Astrocyte (in vitro differentiated cells and primary cell): ENCODE results near the gene CSNK2A1. TPM values are rescaled to one million over a fixed set of nuclear protein-coding genes. Genes with fewer than 3 reads are reported as not detected.
"Not testable (repeated sequence)": the region's sequence is repeated elsewhere in the genome, so short reads cannot be mapped to it uniquely, and the experiment has no call there.

Source experiments
- DNase-seq: peaks from one replicate; pipeline ENCODE4 v3.0.0-alpha.2; 2010; ENCODE audit warnings: low read depth
- FAIRE-seq: peaks from 2 replicates; lab custom pipeline; 2011; peaks lifted over from hg19 to GRCh38; lab: Jason Lieb, UNC
- H2AFZ ChIP-seq: 2 replicates; pipeline ENCODE4 v1.6.0; 2012; ENCODE audit warnings: low read depth, low read length, inconsistent platforms
- H3K27ac ChIP-seq: 2 replicates; pipeline ENCODE4 v1.5.1; 2011; ENCODE audit warnings: low read depth, low read length, inconsistent platforms
- H3K27me3 ChIP-seq: 2 replicates; pipeline ENCODE4 v1.6.0; 2011; ENCODE audit warnings: low read length, inconsistent platforms; ENCODE audit not compliant: insufficient read depth
- H3K36me3 ChIP-seq: 2 replicates; pipeline ENCODE4 v1.5.1; 2011; ENCODE audit warnings: low read length, inconsistent platforms; ENCODE audit not compliant: insufficient read depth
- H3K4me1 ChIP-seq: 2 replicates; pipeline ENCODE4 v1.5.1; 2011; ENCODE audit warnings: low read length, inconsistent platforms; ENCODE audit not compliant: insufficient read depth
- H3K4me2 ChIP-seq: 2 replicates; pipeline ENCODE4 v1.6.0; 2012; ENCODE audit warnings: low read length, inconsistent platforms
- H3K4me3 ChIP-seq: 2 replicates; pipeline ENCODE4 v1.5.1; 2011; ENCODE audit warnings: low read depth, mild to moderate bottlenecking, low read length, inconsistent platforms; ENCODE audit not compliant: insufficient read depth
- H3K79me2 ChIP-seq: 2 replicates; pipeline ENCODE4 v1.6.0; 2012; ENCODE audit warnings: mild to moderate bottlenecking, low read length, inconsistent platforms; ENCODE audit not compliant: insufficient read depth
- H3K9ac ChIP-seq: 2 replicates; pipeline ENCODE4 v1.6.0; 2012; ENCODE audit warnings: mild to moderate bottlenecking, low read length, inconsistent platforms
- H3K9me3 ChIP-seq: 2 replicates; pipeline ENCODE4 v1.5.1; 2012; ENCODE audit warnings: low read depth, mild to moderate bottlenecking, low read length, inconsistent platforms; ENCODE audit not compliant: insufficient read depth
- H4K20me1 ChIP-seq: 2 replicates; pipeline ENCODE4 v1.6.0; 2012; ENCODE audit warnings: low read length, inconsistent platforms; ENCODE audit not compliant: insufficient read depth
- H3K27ac Mint-ChIP-seq: one replicate; pipeline ENCODE4 v1.8.0; 2021; ENCODE audit warnings: mild to moderate bottlenecking, mixed read lengths; ENCODE audit not compliant: unreplicated experiment
- H3K27me3 Mint-ChIP-seq: one replicate; pipeline ENCODE4 v1.8.0; 2021; ENCODE audit warnings: low read depth, mixed read lengths; ENCODE audit not compliant: unreplicated experiment
- H3K36me3 Mint-ChIP-seq: one replicate; pipeline ENCODE4 v1.8.0; 2021; ENCODE audit warnings: low read depth, mixed read lengths; ENCODE audit not compliant: unreplicated experiment
- H3K4me1 Mint-ChIP-seq: one replicate; pipeline ENCODE4 v1.8.0; 2021; ENCODE audit warnings: low read depth, mixed read lengths; ENCODE audit not compliant: unreplicated experiment
- H3K4me3 Mint-ChIP-seq: one replicate; pipeline ENCODE4 v1.8.0; 2021; ENCODE audit warnings: mild to moderate bottlenecking, moderate library complexity, mixed read lengths; ENCODE audit not compliant: unreplicated experiment
- H3K9me3 Mint-ChIP-seq: one replicate; pipeline ENCODE4 v1.8.0; 2021; ENCODE audit warnings: mild to moderate bottlenecking, mixed read lengths; ENCODE audit not compliant: unreplicated experiment
- CTCF ChIP-seq: IDR thresholded peaks from 2 replicates; pipeline ENCODE4 v1.5.1; 2011; ENCODE audit warnings: low read depth, mild to moderate bottlenecking, inconsistent platforms, low read length, moderate library complexity; ENCODE audit not compliant: insufficient read depth
- EZH2 ChIP-seq: IDR thresholded peaks from 2 replicates; pipeline ENCODE4 v1.6.1; 2012; ENCODE audit warnings: mild to moderate bottlenecking, low read length, inconsistent platforms; ENCODE audit not compliant: insufficient read depth
- total RNA-seq: library from RNA; stranded (reverse); gene quantifications from 2 replicates; pipeline ENCODE4 v1.2.1, GENCODE V29; 2021

Gene CSNK2A1
- total RNA-seq, 1 donor from 2014 or later: 226 TPM

- H3K36me3 ChIP-seq: no peaks in the 10 kb centered on the region
- no peak overlapping the region for H3K27ac ChIP-seq
- Mint-ChIP-seq H3K27me3 (peaks cover 9% of the 10 kb centered on the region), H3K4me3 (no peak overlapping the region), H3K36me3 (no peaks in the 10 kb centered on the region), H3K9me3 (no peaks in the 10 kb centered on the region), H3K4me1 (no peaks in the 10 kb centered on the region), H3K27ac (no peak overlapping the region)
- H4K20me1 ChIP-seq: no peaks in the 10 kb centered on the region
- no peaks in the 10 kb centered on the region for H3K79me2 ChIP-seq
- no peak overlapping the region for H3K4me3 ChIP-seq
- FAIRE-seq (no peak), DNase-seq (no peak)
- H3K9me3 ChIP-seq: no peaks in the 10 kb centered on the region
- no peak overlapping the region for H3K4me2 ChIP-seq
- no peak overlapping the region for H2AFZ ChIP-seq
- H3K27me3 ChIP-seq: peaks cover 3% of the 10 kb centered on the region
- H3K9ac ChIP-seq: no peak overlapping the region
- no peaks in the 10 kb centered on the region for H3K4me1 ChIP-seq
- TF ChIP-seq CTCF (no peak), EZH2 (no peak)
Observed at GRCh38 chr20:584971-585301, 41.3 kb upstream of the CSNK2A1 start.

- no peaks in the 10 kb centered on the region for H3K79me2 ChIP-seq
- no peak overlapping the region for H3K4me3 ChIP-seq
- no peak for TF ChIP-seq CTCF
- no peak for TF ChIP-seq EZH2
- peaks cover 3% of the 10 kb centered on the region for H3K27me3 ChIP-seq
- H3K9me3 ChIP-seq: no peaks in the 10 kb centered on the region
- no peak overlapping the region for H3K4me2 ChIP-seq
- Mint-ChIP-seq H3K27me3 (peaks cover 8% of the 10 kb centered on the region), H3K36me3 (no peaks in the 10 kb centered on the region), H3K27ac (no peak overlapping the region), H3K4me3 (no peak overlapping the region), H3K9me3 (no peaks in the 10 kb centered on the region), H3K4me1 (no peaks in the 10 kb centered on the region)
- no peak overlapping the region for H2AFZ ChIP-seq
- DNase-seq (no peak), FAIRE-seq (no peak)
- no peak overlapping the region for H3K9ac ChIP-seq
- H3K27ac ChIP-seq: no peak overlapping the region
- no peaks in the 10 kb centered on the region for H4K20me1 ChIP-seq
- no peaks in the 10 kb centered on the region for H3K36me3 ChIP-seq
- H3K4me1 ChIP-seq: no peaks in the 10 kb centered on the region
Observed at GRCh38 chr20:584161-584970, 40.8 kb upstream of the CSNK2A1 start.

GRCh38 chr20:582204-582603 lies 38.6 kb upstream of the CSNK2A1 start:
- Mint-ChIP-seq H3K4me1 (no peaks in the 10 kb centered on the region), H3K27ac (peak overlapping the region; percentile 16), H3K27me3 (peaks cover 6% of the 10 kb centered on the region), H3K9me3 (no peaks in the 10 kb centered on the region), H3K36me3 (no peaks in the 10 kb centered on the region), H3K4me3 (no peak overlapping the region)
- H3K36me3 ChIP-seq: no peaks in the 10 kb centered on the region
- H3K4me3 ChIP-seq: no peak overlapping the region
- H3K4me1 ChIP-seq: no peaks in the 10 kb centered on the region
- H2AFZ ChIP-seq: no peak overlapping the region
- DNase-seq (no peak), FAIRE-seq (no peak)
- no peak overlapping the region for H3K9ac ChIP-seq
- no peak overlapping the region for H3K27ac ChIP-seq
- no peaks in the 10 kb centered on the region for H3K79me2 ChIP-seq
- peaks cover 6% of the 10 kb centered on the region for H3K27me3 ChIP-seq
- H3K4me2 ChIP-seq: no peak overlapping the region
- no peaks in the 10 kb centered on the region for H3K9me3 ChIP-seq
- H4K20me1 ChIP-seq: no peaks in the 10 kb centered on the region
- TF ChIP-seq EZH2: no peak
- no peak for TF ChIP-seq CTCF

GRCh38 chr20:578940-579690 lies 35.5 kb upstream of the CSNK2A1 start:
- H3K27ac ChIP-seq, H3K9ac ChIP-seq, H3K4me3 Mint-ChIP-seq, H3K27me3 ChIP-seq, H3K36me3 Mint-ChIP-seq, H3K79me2 ChIP-seq, H3K27ac Mint-ChIP-seq, FAIRE-seq, H3K4me2 ChIP-seq, H3K36me3 ChIP-seq, H3K9me3 ChIP-seq, H3K4me3 ChIP-seq, DNase-seq, H4K20me1 ChIP-seq, H2AFZ ChIP-seq, H3K4me1 ChIP-seq, H3K4me1 Mint-ChIP-seq, H3K9me3 Mint-ChIP-seq: not testable (repeated sequence)
- peaks cover 10% of the 10 kb centered on the region for H3K27me3 Mint-ChIP-seq
